GM19468 (cell line): ENCODE results near the gene ANKRD17.
A peak's percentile ranks its signal among the peaks of the same experiment; 100 is the strongest.

Experiments used
- ATAC-seq: cut with Tn5 transposase; IDR thresholded peaks from one replicate; pipeline ENCODE4 v1.9.1; 2021; ENCODE audit warnings: mild to moderate bottlenecking, moderate library complexity, moderate number of reproducible peaks; ENCODE audit not compliant: unreplicated experiment; ENCODE audit errors: extremely low read depth

Gene ANKRD17

DNA sequence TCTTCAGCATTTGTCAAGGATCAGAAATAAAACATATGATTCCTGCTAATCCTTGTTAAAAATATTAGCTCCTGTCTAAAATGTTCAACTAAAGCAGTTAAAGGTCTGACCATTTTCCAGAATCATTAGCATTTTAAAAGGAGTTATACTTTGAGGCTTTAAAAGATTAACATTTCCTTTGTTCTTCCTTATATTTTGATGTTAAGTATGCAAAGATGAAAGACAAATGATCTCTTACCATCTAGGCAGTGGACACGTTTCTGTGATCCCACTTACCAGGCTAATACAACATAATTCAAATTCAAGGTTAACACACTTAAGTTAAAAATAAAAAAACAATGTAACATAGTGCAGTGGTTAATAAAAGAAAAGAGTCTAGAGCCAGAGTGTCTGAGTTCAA is 127.3 kb downstream of the ANKRD17 start:
- no peak for ATAC-seq

DNA sequence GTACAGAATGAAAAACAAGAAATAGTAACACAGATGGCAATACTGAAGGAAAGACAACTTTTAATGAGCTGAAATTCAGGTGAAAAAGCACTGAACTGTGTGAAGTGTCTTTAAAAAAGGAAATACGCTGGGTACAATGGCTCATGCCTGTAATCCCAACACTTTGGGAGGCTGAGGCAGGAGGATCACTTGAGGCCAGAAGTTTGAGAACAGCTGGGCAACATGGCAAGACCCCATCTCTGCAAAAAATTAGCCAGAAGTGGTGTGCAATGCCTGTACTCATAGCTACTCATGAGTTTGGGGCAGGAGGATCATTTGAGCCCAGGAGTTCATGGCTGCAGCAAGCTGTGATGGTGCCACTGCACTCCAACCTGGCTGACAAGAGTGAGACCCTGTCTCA is 129.3 kb downstream of the ANKRD17 start:
- no peak for ATAC-seq

DNA sequence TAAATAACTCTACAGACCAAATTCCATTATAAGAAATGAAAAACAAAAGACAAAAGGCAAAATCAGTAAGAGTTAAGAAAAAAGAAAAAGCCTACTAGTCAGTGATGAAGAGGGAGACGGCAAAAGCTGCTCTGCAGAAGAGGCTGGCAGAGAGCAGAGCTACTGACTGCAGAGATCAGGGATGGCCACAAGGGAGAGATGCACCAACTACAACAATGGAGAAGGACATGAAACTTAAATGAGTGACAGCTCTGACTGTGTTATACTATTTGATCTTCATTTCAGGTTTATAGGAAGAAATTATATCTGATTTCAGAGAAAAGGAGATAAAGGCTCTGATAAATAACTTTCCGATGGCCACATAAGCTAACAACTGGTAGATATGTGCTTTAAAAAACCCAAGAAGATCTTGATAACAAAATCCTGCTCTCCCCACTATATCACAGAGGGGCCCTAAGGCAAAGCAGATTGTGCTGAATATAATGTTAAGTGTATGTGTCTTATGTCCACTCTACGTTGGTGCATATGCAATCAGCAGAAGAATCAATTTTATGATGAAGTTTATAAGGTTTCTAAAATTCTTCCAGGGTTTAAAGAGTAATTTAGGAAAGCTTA is 130.7 kb downstream of the ANKRD17 start:
- ATAC-seq = no peak

DNA sequence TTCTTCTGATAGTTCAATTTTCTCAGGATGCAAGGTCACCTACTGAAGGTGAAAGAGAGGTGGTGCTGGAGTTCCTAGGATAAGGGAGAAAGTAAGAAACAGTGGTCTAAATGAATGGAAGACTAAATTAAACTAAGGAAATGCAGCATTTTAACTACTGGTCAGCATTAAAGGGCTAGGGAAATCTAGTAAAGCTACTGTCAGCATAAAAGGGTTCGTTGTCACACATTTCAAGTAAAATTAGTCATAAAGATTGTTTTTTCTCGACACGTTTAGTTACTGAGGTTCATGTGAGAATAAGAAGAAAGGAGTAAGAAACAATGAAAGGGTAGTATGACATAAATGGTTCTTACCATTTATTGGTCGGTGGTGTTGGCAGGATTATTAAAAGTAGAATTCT is 149.1 kb downstream of the ANKRD17 start:
- no peak for ATAC-seq

DNA sequence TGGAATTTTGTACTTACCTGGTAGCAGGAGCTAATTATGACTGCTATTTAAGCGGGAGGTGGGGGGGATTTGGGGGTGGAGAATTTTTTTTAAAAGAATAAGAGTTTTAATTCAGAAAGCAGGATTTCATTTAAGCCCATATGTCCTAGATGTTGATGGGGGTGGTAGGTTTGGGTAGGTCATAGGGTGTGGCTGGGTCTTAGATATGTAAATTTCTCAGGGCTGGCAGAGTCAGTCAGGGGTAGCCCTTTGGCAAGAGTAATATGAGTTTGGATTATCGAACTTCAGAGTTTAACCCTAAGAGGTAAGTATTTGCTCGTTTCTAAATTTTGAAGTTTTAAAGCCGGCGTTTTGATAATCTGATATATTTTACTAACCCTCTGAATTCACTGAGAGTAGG is 153.9 kb downstream of the ANKRD17 start:
- no peak for ATAC-seq

DNA sequence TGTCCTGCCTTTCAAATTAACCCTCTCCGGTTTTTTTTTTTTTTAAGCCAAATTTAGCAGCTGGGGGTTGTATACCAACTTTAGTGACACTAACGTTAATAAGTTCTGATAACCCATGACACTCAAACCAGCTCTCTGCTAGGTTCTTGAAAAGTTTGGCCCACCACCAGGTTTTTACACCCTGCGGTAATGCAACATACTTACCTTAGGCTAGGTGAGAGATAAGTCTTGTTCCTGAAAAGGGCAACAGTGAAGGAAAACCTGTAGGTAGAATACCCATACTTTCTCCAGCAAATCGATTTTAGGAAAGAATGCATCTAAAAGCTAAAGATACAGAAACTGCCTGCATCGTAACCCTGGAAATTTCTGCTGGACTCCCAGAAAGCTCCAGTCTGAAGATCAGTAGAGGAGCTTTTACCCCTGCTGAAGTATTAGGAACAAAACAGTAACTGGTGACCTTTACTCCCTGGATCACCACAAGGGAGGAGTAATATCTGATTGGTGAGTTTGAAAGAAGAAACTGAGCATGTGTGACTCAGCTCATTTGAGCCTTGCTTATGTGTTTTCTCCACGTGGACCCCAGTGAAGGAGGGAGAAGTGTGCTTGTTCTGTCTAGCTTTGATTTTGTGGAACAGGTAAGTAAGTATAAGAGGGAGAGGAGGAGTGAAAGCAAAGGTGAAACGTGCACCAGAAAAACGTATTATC is 154.6 kb downstream of the ANKRD17 start:
- no peak for ATAC-seq

DNA sequence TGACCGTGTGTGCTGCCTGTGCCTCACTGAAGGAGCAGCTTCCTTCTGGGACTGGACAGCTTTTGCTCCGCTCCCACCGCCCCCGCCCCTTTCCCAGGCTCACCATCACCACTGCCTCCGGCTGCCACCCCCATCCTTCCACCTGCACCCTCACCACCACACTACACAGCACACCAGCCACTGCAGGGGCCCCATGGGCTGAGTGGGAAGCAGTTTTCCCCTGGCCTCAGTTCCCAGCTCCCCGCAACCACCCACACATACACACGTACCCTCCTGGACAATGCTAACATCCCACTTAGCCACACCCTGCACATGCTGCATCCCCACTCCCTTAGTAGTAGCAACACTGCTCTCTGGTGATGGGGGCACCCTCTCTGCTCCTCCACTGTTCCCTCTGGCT is 159.5 kb downstream of the ANKRD17 start:
- no peak for ATAC-seq

DNA sequence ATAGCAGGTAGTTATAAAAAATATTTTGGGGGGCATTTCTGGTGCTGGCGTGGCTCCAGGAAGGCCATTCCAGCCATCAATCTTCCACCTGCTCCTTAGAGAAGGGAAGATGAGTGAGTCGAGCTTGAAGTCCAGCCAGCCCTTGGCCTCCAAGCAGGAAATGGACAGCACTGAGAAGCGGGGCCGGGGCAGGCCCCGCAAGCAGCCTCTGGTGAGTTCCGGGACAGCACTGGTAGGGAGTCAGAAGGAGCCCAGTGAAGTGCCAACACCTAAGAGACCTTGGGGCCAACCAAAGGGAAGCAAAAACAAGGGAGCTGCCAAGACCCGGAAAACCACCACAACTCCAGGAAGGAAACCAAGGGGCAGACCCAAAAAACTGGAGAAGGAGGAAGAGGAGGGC is 159.9 kb downstream of the ANKRD17 start:
- ATAC-seq = no peak

DNA sequence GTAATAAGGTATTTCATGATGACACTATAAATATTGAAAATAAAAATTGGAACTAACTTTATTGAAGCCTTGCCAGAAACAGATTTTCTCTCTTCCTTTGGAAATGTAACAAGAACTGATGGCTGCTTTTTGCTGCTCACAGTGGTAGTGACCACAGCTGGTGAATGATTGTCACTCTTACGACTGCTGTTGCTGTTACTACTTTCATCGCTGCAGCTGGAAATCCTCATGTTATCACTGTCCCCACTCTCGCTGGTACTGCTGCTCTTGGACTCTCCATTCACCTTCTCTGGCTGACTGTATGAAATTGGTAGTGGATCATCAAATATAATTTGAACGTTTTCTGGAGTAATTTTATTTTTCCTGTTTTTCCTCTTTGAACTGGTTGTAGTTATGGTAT is 160.6 kb downstream of the ANKRD17 start:
- ATAC-seq = no peak

DNA sequence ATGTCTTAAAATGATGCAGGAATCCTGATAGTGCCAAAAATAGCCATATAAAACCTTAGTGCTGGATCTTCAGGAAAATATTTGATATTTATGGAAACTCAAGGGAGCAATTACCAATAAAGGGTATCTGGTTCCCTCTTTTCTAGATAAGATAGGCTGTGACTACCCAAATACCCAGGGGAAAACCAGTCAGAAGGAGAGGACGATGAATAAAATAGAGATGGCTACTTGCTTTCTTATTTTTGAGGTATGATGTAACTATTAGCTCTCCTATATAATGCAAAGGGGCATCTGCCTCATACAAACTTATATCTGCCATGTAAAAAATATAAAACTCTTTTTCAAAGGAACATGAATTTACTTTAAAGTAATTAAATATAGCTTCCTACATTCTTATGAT is 165.7 kb downstream of the ANKRD17 start:
- no peak for ATAC-seq

DNA sequence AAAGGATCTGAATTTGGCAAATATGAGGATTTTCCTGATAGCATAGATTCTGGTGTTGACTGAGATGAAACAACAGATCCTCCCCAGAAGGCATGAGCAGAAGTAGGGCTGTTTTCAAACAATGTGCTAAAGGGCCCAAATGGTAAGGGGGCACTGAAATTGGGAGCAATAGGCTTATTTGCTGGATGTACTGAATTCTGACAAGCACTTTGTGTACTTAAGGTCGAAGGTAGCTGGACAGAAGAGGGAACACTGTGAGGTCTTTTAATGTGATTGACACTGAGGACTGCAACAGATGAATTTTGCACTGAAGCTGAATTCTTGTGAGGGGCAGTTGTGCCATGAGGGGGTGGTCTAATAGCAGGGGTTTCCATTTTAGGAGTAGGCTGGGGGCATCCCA is 167.9 kb downstream of the ANKRD17 start:
- no peak for ATAC-seq

DNA sequence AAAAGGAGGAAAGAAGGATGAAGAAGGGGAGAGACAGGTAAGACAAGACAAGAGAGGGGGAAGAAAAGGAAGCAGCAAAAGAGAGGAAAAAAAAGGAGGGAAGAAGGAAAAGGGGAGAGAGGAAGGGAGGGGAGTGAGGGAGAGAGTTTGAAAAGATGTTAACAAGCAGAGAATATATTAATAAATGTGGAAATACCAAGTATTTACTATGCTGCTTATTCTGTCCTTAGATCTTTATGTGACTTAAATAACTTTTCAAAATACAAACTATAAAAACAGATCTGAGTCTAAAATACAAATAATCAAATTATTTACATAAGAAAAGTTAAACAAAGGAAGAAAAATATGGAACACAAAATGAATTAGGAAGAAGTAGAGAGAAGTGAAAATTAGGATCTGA is 170.7 kb downstream of the ANKRD17 start:
- no peak for ATAC-seq

DNA sequence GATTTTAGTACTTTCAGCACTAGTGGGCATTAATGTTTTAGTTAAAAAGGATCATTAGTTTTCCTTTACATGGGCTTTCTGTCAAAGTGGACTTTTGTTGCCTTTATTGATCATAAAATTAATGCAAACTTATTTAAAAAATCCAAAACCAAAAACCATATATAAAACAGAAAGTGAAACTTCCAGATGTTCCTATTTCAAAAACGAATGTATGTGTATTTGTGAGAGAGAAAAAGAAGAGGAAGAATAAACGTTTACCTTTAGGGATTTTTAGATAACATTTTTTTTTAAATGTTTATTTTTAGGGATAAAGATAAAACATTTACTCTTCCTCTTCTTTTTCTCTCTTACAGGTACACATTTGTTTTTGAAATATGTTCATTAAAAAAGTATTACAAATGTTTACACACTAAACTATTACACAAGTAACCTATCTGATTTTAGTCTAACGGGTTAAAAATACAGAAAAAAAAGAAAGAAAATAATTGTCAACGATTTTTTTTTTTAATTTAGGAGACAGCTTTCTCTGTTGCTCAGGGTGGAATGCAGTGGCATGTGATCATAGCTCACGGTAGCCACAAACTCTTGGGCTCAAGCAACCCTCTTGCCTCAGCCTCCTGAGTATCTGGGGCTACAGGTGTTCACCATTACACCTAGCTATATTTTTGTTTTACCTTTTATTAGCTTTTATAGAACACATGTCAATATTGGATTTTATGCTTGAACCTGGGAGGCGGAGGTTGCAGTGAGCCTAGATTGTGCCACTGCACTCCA is 172.3 kb downstream of the ANKRD17 start:
- ATAC-seq = no peak

DNA sequence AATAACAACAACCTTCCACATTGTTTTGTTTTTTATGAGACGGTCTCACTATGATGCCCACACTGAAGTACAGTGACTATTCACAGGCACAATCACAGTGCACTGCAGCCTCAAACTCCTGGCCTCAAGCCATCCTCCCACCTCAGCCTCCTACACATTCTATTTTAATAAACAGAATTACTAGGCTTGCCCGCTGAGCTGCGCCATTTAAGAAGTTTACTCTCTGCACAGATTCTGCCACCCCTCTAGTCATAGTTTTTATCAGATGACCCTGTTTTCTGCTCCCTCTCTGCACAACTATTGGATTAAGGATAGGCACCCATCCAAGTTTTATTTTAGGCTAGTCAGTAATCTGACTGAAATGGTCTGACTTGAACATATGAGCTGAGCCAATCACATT is 177.8 kb downstream of the ANKRD17 start:
- no peak for ATAC-seq

DNA sequence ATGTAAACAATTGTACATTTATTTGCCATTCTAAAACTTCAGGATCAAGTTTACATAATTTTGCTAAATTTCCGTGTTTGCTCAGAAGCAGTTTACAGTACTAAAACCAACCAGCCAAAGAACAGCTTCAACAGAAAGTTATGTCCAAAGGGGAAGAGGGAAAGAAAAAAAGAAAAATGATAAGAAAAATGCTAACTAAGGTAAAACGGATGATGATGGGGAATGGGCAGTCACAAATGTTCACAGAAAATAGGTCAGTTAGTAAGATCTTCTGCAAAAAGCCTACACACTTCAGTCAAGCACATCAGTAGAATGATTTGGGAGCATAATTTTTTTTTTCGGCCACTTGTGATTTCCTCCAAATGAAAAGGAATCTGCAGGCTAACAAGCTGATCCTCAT is 182.8 kb downstream of the ANKRD17 start:
- ATAC-seq = no peak

DNA sequence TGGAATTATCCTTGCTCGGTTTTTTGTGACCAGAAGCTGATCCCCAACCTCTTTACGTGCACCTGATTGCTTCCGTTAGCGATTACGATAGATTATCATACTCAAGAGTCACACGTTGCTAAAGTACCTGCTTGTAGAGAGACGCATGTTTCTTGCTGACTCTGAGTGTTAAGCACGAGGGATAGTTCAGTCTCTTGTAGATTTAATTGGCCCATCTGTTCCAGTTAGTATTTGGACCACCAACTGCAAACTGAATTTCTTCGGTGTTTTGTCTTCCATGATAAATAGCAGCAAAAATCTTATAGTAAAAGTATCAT is 188.6 kb downstream of the ANKRD17 start:
- no peak for ATAC-seq

DNA sequence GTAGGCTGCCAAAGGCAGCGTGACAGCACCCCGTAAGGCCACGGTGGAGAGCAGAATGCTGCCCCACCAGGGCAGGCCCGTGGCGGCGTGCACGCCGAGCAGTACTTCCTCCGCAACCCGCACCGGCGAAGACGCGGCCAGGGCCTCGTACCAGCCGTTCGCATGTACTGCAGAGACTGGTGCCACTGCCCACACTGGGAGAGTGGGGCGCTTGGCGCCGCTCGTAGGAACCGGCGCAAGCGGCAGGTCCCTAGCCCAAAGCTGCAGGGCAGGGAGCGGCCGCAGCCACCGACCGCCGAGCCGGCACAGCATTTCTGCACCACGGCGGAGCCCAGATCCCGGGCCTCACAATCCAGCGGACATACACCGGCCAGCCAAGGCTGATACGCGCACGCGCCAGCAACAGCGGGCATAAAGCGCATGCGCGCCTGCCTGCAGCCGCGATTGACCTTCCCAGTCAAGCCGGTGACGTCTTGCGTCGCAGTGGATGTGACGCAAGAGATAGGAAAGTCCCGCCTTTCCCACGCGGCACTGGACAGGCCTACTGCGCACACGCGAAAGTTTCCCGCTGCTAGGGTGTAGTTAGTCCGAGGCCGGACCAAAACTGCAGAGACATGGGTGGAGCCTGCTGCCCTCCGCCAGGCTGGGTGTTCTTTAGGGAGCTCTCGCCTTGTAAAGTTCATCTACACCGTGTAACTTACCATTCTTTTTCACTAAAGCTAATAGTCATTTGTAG is 189.1 kb downstream of the ANKRD17 start, which contains the start of gene COX18:
Gene COX18 (minus strand): TSS at position 379 of the 736 bp plus-strand sequence. CDS start 67 bp downstream, at position 312.
- peak; percentile 83 for ATAC-seq

DNA sequence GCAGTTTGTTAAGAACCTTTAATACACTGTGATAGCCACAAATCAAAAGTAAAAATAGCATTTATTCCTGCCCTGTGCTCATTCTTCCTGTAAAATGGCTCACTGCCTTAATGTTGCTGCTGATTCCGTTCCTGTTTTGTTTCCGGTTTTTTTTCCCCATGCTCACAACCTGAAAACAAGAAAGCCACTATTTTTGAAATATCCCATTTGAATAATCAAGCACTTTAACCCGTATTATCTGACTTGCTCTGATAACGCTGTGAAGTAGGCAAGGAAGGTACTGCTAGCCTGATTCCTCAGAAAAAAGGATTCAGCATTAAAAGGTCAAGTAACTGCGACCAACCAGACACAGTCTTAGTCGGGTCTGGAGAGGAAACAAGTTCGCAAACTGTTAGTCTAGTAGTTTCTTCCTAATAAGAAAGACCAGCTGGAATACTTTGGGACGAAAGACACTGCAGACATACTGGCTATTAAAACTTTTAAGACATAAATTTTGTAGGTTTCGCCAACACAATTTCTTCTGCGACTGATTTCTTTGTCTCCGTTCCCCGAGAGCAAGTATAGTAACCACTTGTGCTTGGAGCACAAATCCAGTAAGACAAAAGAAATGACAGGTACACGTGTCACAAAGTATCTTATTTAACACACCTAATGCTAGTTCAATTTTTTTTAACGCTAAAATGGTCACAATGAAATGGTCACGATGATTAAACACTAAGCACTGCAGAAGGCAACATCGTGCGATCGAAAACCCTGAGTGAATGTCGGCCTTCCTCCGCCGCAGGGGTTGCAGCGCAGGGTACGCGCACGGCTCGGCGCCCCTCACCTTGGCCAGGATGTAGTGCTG is 189.9 kb downstream of the ANKRD17 start:
- ATAC-seq = no peak

DNA sequence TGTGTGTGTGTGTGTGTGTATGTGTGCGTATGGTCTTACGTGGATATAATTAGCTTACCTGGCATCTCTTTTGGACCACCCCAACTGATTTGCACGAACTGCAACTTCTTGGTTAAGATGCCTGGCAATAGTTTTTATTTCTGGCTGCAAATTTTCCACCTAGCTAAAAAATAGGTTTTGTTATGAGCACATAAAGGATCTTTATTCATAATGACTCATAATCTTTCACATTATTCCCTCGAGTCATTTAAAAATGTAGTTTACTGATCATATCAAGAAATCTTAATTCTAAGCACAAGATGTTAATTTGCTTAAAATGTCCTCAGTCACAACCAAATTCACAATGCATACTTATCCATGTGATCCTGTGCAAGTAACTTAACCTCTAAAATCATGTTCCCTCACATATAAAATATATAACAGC is 190.6 kb downstream of the ANKRD17 start:
- ATAC-seq = no peak

DNA sequence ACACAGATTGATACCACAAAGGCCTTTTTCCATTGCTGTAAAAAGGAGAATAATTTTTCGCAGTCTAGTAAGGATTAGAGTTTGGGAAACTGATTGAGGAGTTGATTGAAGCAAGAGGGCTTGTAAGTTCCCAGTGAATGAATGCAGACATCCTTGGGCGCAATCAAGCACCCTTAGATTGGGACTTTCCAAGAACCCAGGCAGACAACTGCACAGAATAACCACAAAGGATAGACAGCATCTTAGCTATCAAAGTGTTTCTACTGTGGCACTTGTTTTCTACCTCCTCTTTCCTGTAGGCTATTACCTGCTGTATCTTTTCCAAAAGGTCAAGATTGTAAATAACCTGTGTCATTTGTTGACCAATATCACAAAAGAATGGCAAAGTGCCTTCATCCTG is 191.7 kb downstream of the ANKRD17 start:
- ATAC-seq = no peak
